Measurements from ENCODE around the gene LRRC45.

The LRRC45 gene

GRCh38 chr17:82050761-82051641 lies 27.9 kb downstream of the LRRC45 start:
- no peak for DNase-seq

GRCh38 chr17:82051776-82052637 lies 28.9 kb downstream of the LRRC45 start, which contains the start of the genes GPS1 and RFNG:
Gene GPS1 (plus strand): TSS chr17:82051898. CDS start chr17:82051932, 34 bp downstream.
Gene RFNG (minus strand): TSS chr17:82051811. CDS start chr17:82051766, 45 bp downstream.
- Histone ChIP-seq H3K4me1 (no peaks in the 10 kb centered on the region), H3K36me3 (peaks cover 37% of the 10 kb centered on the region), H3K4me3 (ENCODE audit: low read depth, low read length) (peak within 1 kb of the TSS; percentile 86), H3K27me3 (0 out of 2 replicates have a peak, but pooled peaks cover 3% of the 10 kb centered on the region), H3K9me3 (no peaks in the 10 kb centered on the region)
- peak; percentile 84 for DNase-seq
- no peak for TF ChIP-seq CTCF (IDR thresholded peaks at IDR 0.05; ENCODE audit: low read depth, low read length)

More at GRCh38 chr17:82050761-82051641, 27.9 kb downstream of the LRRC45 start:
- Histone ChIP-seq H3K36me3 (peaks cover 27% of the 10 kb centered on the region), H3K9me3 (no peaks in the 10 kb centered on the region), H3K27me3 (0 out of 2 replicates have a peak, but pooled peaks cover 3% of the 10 kb centered on the region), H3K4me1 (no peaks in the 10 kb centered on the region), H3K4me3 (ENCODE audit: low read depth, low read length) (peak overlapping the region; percentile 53)
- TF ChIP-seq CTCF (IDR thresholded peaks at IDR 0.05; ENCODE audit: low read depth, low read length): no peak

- H3K4me1 ChIP-seq: no peaks in the 10 kb centered on the region
- TF ChIP-seq CTCF (IDR thresholded peaks at IDR 0.05; ENCODE audit: low read depth, low read length): no peak
- H3K36me3 ChIP-seq: peaks cover 44% of the 10 kb centered on the region
- H3K4me3 ChIP-seq (ENCODE audit: low read depth, low read length): peak overlapping the region; percentile 86
- no peak for DNase-seq
- no peaks in the 10 kb centered on the region for H3K9me3 ChIP-seq
- 0 out of 2 replicates have a peak, but pooled peaks cover 3% of the 10 kb centered on the region for H3K27me3 ChIP-seq
Observed at GRCh38 chr17:82052638-82053059, 29.5 kb downstream of the LRRC45 start.

GRCh38 chr17:82053130-82053529 lies 30.0 kb downstream of the LRRC45 start:
- 0 out of 2 replicates have a peak, but pooled peaks cover 3% of the 10 kb centered on the region for H3K27me3 ChIP-seq
- H3K4me3 ChIP-seq (ENCODE audit: low read depth, low read length): peak overlapping the region; percentile 86
- TF ChIP-seq CTCF (IDR thresholded peaks at IDR 0.05; ENCODE audit: low read depth, low read length): no peak
- H3K4me1 ChIP-seq: no peaks in the 10 kb centered on the region
- no peaks in the 10 kb centered on the region for H3K9me3 ChIP-seq
- H3K36me3 ChIP-seq: peaks cover 47% of the 10 kb centered on the region
- no peak for DNase-seq

- no peak for TF ChIP-seq CTCF (IDR thresholded peaks at IDR 0.05; ENCODE audit: low read depth, low read length)
- Histone ChIP-seq H3K9me3 (no peaks in the 10 kb centered on the region), H3K36me3 (peaks cover 53% of the 10 kb centered on the region), H3K4me3 (ENCODE audit: low read depth, low read length) (no peak overlapping the region), H3K27me3 (0 out of 2 replicates have a peak, but pooled peaks cover 3% of the 10 kb centered on the region), H3K4me1 (no peaks in the 10 kb centered on the region)
- DNase-seq: no peak
Observed at GRCh38 chr17:82053556-82054263, 30.6 kb downstream of the LRRC45 start.
